Measurements from ENCODE around the gene RPL13. TPM values are rescaled to one million over a fixed set of nuclear protein-coding genes. Genes with fewer than 3 reads are reported as not detected.
A peak's percentile ranks its signal among the peaks of the same experiment; 100 is the strongest.

The RPL13 gene
- total RNA-seq, 1 experiment from 2014 or later = 2,157 TPM

DNA sequence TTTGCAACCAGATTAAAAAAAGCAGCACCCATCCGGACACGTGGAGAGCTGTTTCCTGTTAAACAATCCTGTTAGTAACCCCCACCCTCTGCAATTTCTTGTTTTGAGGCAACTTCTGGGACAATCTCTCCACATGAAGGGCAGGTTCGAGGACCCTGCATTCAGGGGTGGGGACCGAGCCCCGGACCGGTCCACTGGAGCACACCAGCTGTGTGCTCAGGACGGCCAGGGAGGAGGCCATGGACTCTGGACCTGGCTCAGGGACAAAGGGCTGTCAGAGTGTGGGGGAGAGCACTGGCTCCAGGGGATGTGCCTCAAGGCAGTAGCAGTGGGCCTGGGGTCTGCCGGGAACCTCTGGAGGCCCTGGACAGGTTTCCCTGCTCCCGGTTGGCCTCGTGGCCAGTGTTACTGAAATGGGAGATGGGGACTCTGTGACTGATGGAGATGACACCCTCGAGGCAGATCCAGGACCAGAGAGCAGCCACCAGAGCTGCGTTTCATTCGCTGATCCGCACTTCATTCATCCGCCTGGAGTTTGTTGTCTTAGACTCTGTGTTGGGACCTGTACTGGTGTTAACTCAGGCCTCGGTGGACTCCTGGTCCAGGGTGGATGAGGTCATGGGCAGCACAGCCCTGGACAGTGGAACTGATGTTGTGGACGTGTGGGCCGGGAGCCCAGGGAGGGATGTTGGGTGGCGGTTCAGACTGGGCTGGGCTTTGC, 12.2 kb downstream of the RPL13 start:
- no peak overlapping the region for H4K5ac ChIP-seq (ENCODE audit: insufficient read length, low read depth, low read length)
- H3K4me3 Mint-ChIP-seq = peak overlapping the region in 1 of 2 experiments; percentile 64; a peak in 2 of 5 replicates
- no peak overlapping the region for H3K27ac Mint-ChIP-seq

More for the DNA sequence above, 12.2 kb downstream of the RPL13 start:
- no peaks in the 10 kb centered on the region for H4K20me1 ChIP-seq (ENCODE audit: control insufficient read depth, insufficient read depth, insufficient read length)
- no peak overlapping the region for H3K4me2 ChIP-seq (ENCODE audit: insufficient read depth, insufficient read length, low read length)
- H3K4me1 Mint-ChIP-seq = peaks cover 2 to 6% of the 10 kb centered on the region in 2 experiments; a peak in 3 of 4 replicates
- no peak for DNase-seq
- WGBS (ENCODE audit: extremely low coverage, insufficient read length, low lambda C conversion rate) = no CpG with 5 or more reads among the region's 19 CpGs
- no peaks in the 10 kb centered on the region for H3K9me3 Mint-ChIP-seq
- no peak overlapping the region for H4K91ac ChIP-seq (ENCODE audit: insufficient read length, low read depth, low read length)
- no peak overlapping the region for H3K27ac ChIP-seq (ENCODE audit: insufficient read length, low read depth, low read length)
- peaks cover 3% of the 10 kb centered on the region; the same call in 1 of the 2 replicates for H3K27me3 ChIP-seq (ENCODE audit: insufficient read depth, low read length)
- no peaks in the 10 kb centered on the region for H3K4me1 ChIP-seq (ENCODE audit: insufficient read depth, low read length)
- H3T11ph ChIP-seq (ENCODE audit: low read length) = no peak overlapping the region
- H2BK20ac ChIP-seq (ENCODE audit: low read depth, low read length, poor library complexity, severe bottlenecking) = no peak overlapping the region
- peaks cover 48% of the 10 kb centered on the region for H3K27me3 Mint-ChIP-seq (ENCODE audit: low read depth)
- no peak overlapping the region for H3K4ac ChIP-seq (ENCODE audit: low read depth, low read length)
- no peaks in the 10 kb centered on the region for H3K79me2 ChIP-seq (ENCODE audit: insufficient read depth, low read length)
- no peak overlapping the region for H3K23ac ChIP-seq (ENCODE audit: insufficient read length, low read depth, low read length)
- peaks cover 11% of the 10 kb centered on the region for H3K23me2 ChIP-seq (ENCODE audit: insufficient read length, low read depth, low read length, poor library complexity, severe bottlenecking)
- no peak overlapping the region for H3K18ac ChIP-seq (ENCODE audit: insufficient read length, low read depth, low read length)
- no peak overlapping the region for H2AK5ac ChIP-seq (ENCODE audit: insufficient read length, low read length)
- H2BK120ac ChIP-seq (ENCODE audit: low read depth, low read length, poor library complexity, severe bottlenecking) = no peak overlapping the region
- peaks cover 0 to 3% (median 0%) of the 10 kb centered on the region in 3 experiments; a peak in 2 of 7 replicates for H3K36me3 Mint-ChIP-seq (ENCODE audit: insufficient read depth in 1 of 3, low read depth in 3 of 3)
- H3K9ac ChIP-seq (ENCODE audit: extremely low read depth, insufficient read length, low read length) = no peak overlapping the region
- TF ChIP-seq, protein P1, sequence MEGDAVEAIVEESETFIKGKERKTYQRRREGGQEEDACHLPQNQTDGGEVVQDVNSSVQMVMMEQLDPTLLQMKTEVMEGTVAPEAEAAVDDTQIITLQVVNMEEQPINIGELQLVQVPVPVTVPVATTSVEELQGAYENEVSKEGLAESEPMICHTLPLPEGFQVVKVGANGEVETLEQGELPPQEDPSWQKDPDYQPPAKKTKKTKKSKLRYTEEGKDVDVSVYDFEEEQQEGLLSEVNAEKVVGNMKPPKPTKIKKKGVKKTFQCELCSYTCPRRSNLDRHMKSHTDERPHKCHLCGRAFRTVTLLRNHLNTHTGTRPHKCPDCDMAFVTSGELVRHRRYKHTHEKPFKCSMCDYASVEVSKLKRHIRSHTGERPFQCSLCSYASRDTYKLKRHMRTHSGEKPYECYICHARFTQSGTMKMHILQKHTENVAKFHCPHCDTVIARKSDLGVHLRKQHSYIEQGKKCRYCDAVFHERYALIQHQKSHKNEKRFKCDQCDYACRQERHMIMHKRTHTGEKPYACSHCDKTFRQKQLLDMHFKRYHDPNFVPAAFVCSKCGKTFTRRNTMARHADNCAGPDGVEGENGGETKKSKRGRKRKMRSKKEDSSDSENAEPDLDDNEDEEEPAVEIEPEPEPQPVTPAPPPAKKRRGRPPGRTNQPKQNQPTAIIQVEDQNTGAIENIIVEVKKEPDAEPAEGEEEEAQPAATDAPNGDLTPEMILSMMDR (conservative IDR thresholded peaks at IDR 0.05) = no peak
- H3K9me3 ChIP-seq (ENCODE audit: control insufficient read depth, low read depth, low read length) = no peaks in the 10 kb centered on the region
- H3K79me1 ChIP-seq (ENCODE audit: insufficient read depth, low read depth, low read length, poor library complexity, severe bottlenecking) = no peaks in the 10 kb centered on the region
- no peak overlapping the region for H2BK5ac ChIP-seq (ENCODE audit: insufficient read length, low read length)
- no peak overlapping the region for H2BK12ac ChIP-seq (ENCODE audit: insufficient read length, low read depth, low read length)
- H4K8ac ChIP-seq (replicated peaks; ENCODE audit: insufficient read length, low read depth, low read length) = no peak overlapping the region
- no peak overlapping the region for H3K56ac ChIP-seq (ENCODE audit: insufficient read length, low read depth, low read length)
- no peak overlapping the region for H3K14ac ChIP-seq (ENCODE audit: insufficient read depth, low read length)
- H2BK15ac ChIP-seq (ENCODE audit: low read depth, low read length) = no peak overlapping the region
- H2AFZ ChIP-seq (ENCODE audit: low read length) = no peak overlapping the region
